GM23338 (cell line): ENCODE data around the gene C1R. TPM values are rescaled to one million over a fixed set of nuclear protein-coding genes. Genes with fewer than 3 reads are reported as not detected.

Experiments used
- ATAC-seq: fragments of 200-7000 bp; cut with Tn5 transposase; 3 replicates; pipeline ENCODE4 v1.9.1; 2020
- DNase-seq: peaks from one replicate; pipeline ENCODE4 v3.0.0-alpha.2; 2015; ENCODE audit warnings: low spot score
- H2AFZ ChIP-seq: fragments of 200-600 bp; sonication (generic); 2 replicates; pipeline ENCODE4 v1.8.0; 2016; ENCODE audit warnings: antibody characterized with exemption, mild to moderate bottlenecking, moderate library complexity
- H3F3A ChIP-seq: fragments of 200-600 bp; sonication (generic); replicated peaks from 2 replicates; pipeline ENCODE4 v1.8.0; 2017; ENCODE audit warnings: antibody characterized with exemption, mixed run types, low read depth
- H3K27ac ChIP-seq: fragments of 200-600 bp; sonication (generic); 2 replicates; pipeline ENCODE4 v1.6.1; 2016; ENCODE audit warnings: low read depth
- H3K27me3 ChIP-seq: fragments of 200-600 bp; sonication (generic); 2 replicates; pipeline ENCODE4 v1.8.0; 2016; ENCODE audit warnings: mild to moderate bottlenecking, mixed run types, moderate library complexity; ENCODE audit not compliant: insufficient read depth
- H3K36me3 ChIP-seq: fragments of 200-600 bp; sonication (generic); 2 replicates; pipeline ENCODE4 v1.8.0; 2016; ENCODE audit warnings: mild to moderate bottlenecking; ENCODE audit not compliant: insufficient read depth
- H3K4me1 ChIP-seq: fragments of 200-600 bp; sonication (generic); 2 replicates; pipeline ENCODE4 v1.8.0; 2016; ENCODE audit warnings: mild to moderate bottlenecking, moderate library complexity; ENCODE audit not compliant: insufficient read depth
- H3K4me2 ChIP-seq: fragments of 200-600 bp; sonication (generic); 2 replicates; pipeline ENCODE4 v1.7.1; 2017; ENCODE audit warnings: mixed run types
- H3K4me3 ChIP-seq: fragments of 200-600 bp; sonication (generic); 2 replicates; pipeline ENCODE4 v1.6.1; 2016; ENCODE audit warnings: mixed run types
- H3K79me2 ChIP-seq: fragments of 200-600 bp; sonication (generic); replicated peaks from 2 replicates; pipeline ENCODE4 v1.8.0; 2017; ENCODE audit warnings: mild to moderate bottlenecking; ENCODE audit not compliant: insufficient read depth
- H3K9me2 ChIP-seq: fragments of 200-600 bp; sonication (generic); 2 replicates; pipeline ENCODE4 v1.8.0; 2017; ENCODE audit not compliant: insufficient read depth
- H4K20me1 ChIP-seq: fragments of 200-600 bp; sonication (generic); replicated peaks from 2 replicates; pipeline ENCODE4 v1.8.0; 2017; ENCODE audit warnings: mild to moderate bottlenecking; ENCODE audit not compliant: insufficient read depth
- H3K27ac Mint-ChIP-seq: 2 replicates; pipeline ENCODE4 v1.8.0; 2020; ENCODE audit warnings: inconsistent platforms, mild to moderate bottlenecking, moderate library complexity, mixed read lengths
- H3K27me3 Mint-ChIP-seq: 3 replicates; pipeline ENCODE4 v1.8.0; 2022; ENCODE audit warnings: low read depth, mild to moderate bottlenecking, moderate library complexity, mixed read lengths, inconsistent platforms; ENCODE audit not compliant: insufficient read depth, poor library complexity
- H3K36me3 Mint-ChIP-seq: 3 replicates; pipeline ENCODE4 v1.8.0; 2021; ENCODE audit warnings: low read depth, mild to moderate bottlenecking, inconsistent platforms, moderate library complexity, mixed read lengths
- H3K4me1 Mint-ChIP-seq: 3 replicates; pipeline ENCODE4 v1.8.0; 2020; ENCODE audit warnings: mild to moderate bottlenecking, inconsistent platforms, mixed read lengths
- H3K4me3 Mint-ChIP-seq: 3 replicates; pipeline ENCODE4 v1.8.0; 2021; ENCODE audit warnings: moderate library complexity, mild to moderate bottlenecking, inconsistent platforms, mixed read lengths
- H3K9me3 Mint-ChIP-seq: 3 replicates; pipeline ENCODE4 v1.8.0; 2020; ENCODE audit warnings: moderate library complexity, mild to moderate bottlenecking, inconsistent platforms, mixed read lengths
- EZH2 ChIP-seq: fragments of 200-600 bp; sonication (generic); IDR thresholded peaks from one replicate; pipeline ENCODE4 v1.8.0; 2017; ENCODE audit warnings: antibody characterized with exemption, mild to moderate bottlenecking, low read depth; ENCODE audit not compliant: unreplicated experiment
- EZH2phosphoT487 ChIP-seq: fragments of 200-600 bp; sonication (generic); IDR thresholded peaks from one replicate; pipeline ENCODE4 v1.8.1; 2018; ENCODE audit warnings: antibody characterized with exemption; ENCODE audit not compliant: unreplicated experiment
- JUNB ChIP-seq: IDR thresholded peaks from one replicate; pipeline ENCODE4 v1.6.1; 2016; ENCODE audit warnings: antibody characterized with exemption; ENCODE audit not compliant: unreplicated experiment
- POLR2AphosphoS5 ChIP-seq: IDR thresholded peaks from 2 replicates; pipeline ENCODE4 v1.6.1; 2016; ENCODE audit warnings: antibody characterized with exemption, low read depth
- STAT1 ChIP-seq: IDR thresholded peaks from one replicate; pipeline ENCODE4 v1.6.1; 2016; ENCODE audit warnings: antibody characterized with exemption; ENCODE audit not compliant: unreplicated experiment
- ZNF114 ChIP-seq: fragments of 250-450 bp; sonication (Bioruptor Pico); IDR thresholded peaks from 2 replicates; pipeline ENCODE4 v1.5.0; 2020; ENCODE audit warnings: mild to moderate bottlenecking, moderate library complexity
- ZNF331 ChIP-seq: fragments of 250-450 bp; sonication (Bioruptor Pico); IDR thresholded peaks from 2 replicates; pipeline ENCODE4 v1.5.0; 2020; ENCODE audit warnings: low read depth, mild to moderate bottlenecking, moderate library complexity
- polyA plus RNA-seq: library from polyadenylated mRNA; unstranded; fragments of >200 nt; fragmentation: Nextera tagmentation; extraction: Ambion mirVana; gene quantifications from 2 replicates; pipeline ENCODE4 v1.2.1, GENCODE V29; 2016
- total RNA-seq: library from RNA; depleted of rRNA; stranded (reverse); fragments of >200 nt; shearing (Covaris generic); gene quantifications from 2 replicates; pipeline ENCODE4 v1.2.3, GENCODE V29; 2014
- TF ChIP-seq, protein P1 (sequence below): IDR thresholded peaks from 2 replicates; pipeline ENCODE4 v1.6.1; 2016; ENCODE audit warnings: antibody characterized with exemption
- TF ChIP-seq, protein P2 (sequence below), 2 experiments: fragments of 200-600 bp in 1 of 2; sonication (generic) in 1 of 2; conservative IDR thresholded peaks; 2 replicates each; pipeline versions ENCODE4 v1.5.1 to v1.6.1; 2016 to 2017; ENCODE audit warnings: antibody characterized with exemption in 2 of 2, low read depth in 2 of 2, mild to moderate bottlenecking in 2 of 2, moderate library complexity in 1 of 2
- TF ChIP-seq, protein P3 (sequence below): IDR thresholded peaks from one replicate; pipeline ENCODE4 v1.6.1; 2018; ENCODE audit warnings: antibody characterized with exemption; ENCODE audit not compliant: unreplicated experiment
- TF ChIP-seq, protein P4 (sequence below): fragments of 250-450 bp; sonication (Bioruptor Pico); IDR thresholded peaks from 2 replicates; pipeline ENCODE4 v1.5.0; 2020; ENCODE audit warnings: mild to moderate bottlenecking, moderate library complexity

The C1R gene
- total and polyA plus RNA-seq, 2 experiments from 2014 or later = 6.4 to 8.8 TPM

DNA sequence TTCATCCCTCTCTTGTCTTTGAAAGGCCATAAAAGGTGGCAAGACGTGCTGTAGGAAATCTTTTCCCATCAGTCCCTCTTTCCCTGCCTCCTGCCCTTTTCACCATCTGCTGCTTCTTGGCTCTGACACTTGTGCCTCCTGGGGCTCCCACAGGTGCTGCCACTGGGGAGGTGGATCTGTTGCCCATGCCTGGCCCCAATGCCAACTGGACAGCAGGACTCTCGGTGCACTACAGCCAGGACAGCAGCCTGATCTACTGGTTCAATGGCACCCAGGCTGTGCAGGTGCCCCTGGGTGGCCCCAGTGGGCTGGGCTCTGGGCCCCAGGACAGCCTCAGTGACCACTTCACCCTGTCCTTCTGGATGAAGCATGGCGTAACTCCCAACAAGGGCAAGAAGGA, 44.4 kb upstream of the C1R start:
- Histone ChIP-seq H3K27ac (no peak overlapping the region), H4K20me1 (no peaks in the 10 kb centered on the region; the same call in none of the 2 replicates), H3K4me3 (no peak overlapping the region), H3K9me2 (0 out of 2 replicates have a peak, but pooled peaks cover 7% of the 10 kb centered on the region), H3K4me1 (no peaks in the 10 kb centered on the region), H3K79me2 (no peaks in the 10 kb centered on the region), H3K27me3 (no peaks in the 10 kb centered on the region), H2AFZ (no peak overlapping the region), H3K36me3 (no peaks in the 10 kb centered on the region), H3F3A (no peaks in the 10 kb centered on the region), H3K4me2 (no peak overlapping the region)
- Mint-ChIP-seq H3K27me3 (peaks cover 2% of the 10 kb centered on the region), H3K9me3 (no peaks in the 10 kb centered on the region), H3K36me3 (peaks cover 26% of the 10 kb centered on the region), H3K4me1 (peaks cover 8% of the 10 kb centered on the region), H3K4me3 (no peak overlapping the region), H3K27ac (no peak overlapping the region)
- no peak for ATAC-seq
- no peak for DNase-seq
- TF ChIP-seq ZNF114 (CRISPR knock-in tag) (no peak), STAT1 (no peak), EZH2 (no peak), ZNF331 (CRISPR knock-in tag) (no peak), JUNB (no peak), POLR2AphosphoS5 (no peak), EZH2phosphoT487 (no peak)
- TF ChIP-seq, protein P1, sequence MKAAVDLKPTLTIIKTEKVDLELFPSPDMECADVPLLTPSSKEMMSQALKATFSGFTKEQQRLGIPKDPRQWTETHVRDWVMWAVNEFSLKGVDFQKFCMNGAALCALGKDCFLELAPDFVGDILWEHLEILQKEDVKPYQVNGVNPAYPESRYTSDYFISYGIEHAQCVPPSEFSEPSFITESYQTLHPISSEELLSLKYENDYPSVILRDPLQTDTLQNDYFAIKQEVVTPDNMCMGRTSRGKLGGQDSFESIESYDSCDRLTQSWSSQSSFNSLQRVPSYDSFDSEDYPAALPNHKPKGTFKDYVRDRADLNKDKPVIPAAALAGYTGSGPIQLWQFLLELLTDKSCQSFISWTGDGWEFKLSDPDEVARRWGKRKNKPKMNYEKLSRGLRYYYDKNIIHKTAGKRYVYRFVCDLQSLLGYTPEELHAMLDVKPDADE = no peak
- TF ChIP-seq, protein P2, sequence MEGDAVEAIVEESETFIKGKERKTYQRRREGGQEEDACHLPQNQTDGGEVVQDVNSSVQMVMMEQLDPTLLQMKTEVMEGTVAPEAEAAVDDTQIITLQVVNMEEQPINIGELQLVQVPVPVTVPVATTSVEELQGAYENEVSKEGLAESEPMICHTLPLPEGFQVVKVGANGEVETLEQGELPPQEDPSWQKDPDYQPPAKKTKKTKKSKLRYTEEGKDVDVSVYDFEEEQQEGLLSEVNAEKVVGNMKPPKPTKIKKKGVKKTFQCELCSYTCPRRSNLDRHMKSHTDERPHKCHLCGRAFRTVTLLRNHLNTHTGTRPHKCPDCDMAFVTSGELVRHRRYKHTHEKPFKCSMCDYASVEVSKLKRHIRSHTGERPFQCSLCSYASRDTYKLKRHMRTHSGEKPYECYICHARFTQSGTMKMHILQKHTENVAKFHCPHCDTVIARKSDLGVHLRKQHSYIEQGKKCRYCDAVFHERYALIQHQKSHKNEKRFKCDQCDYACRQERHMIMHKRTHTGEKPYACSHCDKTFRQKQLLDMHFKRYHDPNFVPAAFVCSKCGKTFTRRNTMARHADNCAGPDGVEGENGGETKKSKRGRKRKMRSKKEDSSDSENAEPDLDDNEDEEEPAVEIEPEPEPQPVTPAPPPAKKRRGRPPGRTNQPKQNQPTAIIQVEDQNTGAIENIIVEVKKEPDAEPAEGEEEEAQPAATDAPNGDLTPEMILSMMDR (conservative IDR thresholded peaks at IDR 0.05; ENCODE audit: low read depth in 2 of 2) = no peak
- TF ChIP-seq, protein P3, sequence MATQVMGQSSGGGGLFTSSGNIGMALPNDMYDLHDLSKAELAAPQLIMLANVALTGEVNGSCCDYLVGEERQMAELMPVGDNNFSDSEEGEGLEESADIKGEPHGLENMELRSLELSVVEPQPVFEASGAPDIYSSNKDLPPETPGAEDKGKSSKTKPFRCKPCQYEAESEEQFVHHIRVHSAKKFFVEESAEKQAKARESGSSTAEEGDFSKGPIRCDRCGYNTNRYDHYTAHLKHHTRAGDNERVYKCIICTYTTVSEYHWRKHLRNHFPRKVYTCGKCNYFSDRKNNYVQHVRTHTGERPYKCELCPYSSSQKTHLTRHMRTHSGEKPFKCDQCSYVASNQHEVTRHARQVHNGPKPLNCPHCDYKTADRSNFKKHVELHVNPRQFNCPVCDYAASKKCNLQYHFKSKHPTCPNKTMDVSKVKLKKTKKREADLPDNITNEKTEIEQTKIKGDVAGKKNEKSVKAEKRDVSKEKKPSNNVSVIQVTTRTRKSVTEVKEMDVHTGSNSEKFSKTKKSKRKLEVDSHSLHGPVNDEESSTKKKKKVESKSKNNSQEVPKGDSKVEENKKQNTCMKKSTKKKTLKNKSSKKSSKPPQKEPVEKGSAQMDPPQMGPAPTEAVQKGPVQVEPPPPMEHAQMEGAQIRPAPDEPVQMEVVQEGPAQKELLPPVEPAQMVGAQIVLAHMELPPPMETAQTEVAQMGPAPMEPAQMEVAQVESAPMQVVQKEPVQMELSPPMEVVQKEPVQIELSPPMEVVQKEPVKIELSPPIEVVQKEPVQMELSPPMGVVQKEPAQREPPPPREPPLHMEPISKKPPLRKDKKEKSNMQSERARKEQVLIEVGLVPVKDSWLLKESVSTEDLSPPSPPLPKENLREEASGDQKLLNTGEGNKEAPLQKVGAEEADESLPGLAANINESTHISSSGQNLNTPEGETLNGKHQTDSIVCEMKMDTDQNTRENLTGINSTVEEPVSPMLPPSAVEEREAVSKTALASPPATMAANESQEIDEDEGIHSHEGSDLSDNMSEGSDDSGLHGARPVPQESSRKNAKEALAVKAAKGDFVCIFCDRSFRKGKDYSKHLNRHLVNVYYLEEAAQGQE = no peak
- TF ChIP-seq, protein P4, sequence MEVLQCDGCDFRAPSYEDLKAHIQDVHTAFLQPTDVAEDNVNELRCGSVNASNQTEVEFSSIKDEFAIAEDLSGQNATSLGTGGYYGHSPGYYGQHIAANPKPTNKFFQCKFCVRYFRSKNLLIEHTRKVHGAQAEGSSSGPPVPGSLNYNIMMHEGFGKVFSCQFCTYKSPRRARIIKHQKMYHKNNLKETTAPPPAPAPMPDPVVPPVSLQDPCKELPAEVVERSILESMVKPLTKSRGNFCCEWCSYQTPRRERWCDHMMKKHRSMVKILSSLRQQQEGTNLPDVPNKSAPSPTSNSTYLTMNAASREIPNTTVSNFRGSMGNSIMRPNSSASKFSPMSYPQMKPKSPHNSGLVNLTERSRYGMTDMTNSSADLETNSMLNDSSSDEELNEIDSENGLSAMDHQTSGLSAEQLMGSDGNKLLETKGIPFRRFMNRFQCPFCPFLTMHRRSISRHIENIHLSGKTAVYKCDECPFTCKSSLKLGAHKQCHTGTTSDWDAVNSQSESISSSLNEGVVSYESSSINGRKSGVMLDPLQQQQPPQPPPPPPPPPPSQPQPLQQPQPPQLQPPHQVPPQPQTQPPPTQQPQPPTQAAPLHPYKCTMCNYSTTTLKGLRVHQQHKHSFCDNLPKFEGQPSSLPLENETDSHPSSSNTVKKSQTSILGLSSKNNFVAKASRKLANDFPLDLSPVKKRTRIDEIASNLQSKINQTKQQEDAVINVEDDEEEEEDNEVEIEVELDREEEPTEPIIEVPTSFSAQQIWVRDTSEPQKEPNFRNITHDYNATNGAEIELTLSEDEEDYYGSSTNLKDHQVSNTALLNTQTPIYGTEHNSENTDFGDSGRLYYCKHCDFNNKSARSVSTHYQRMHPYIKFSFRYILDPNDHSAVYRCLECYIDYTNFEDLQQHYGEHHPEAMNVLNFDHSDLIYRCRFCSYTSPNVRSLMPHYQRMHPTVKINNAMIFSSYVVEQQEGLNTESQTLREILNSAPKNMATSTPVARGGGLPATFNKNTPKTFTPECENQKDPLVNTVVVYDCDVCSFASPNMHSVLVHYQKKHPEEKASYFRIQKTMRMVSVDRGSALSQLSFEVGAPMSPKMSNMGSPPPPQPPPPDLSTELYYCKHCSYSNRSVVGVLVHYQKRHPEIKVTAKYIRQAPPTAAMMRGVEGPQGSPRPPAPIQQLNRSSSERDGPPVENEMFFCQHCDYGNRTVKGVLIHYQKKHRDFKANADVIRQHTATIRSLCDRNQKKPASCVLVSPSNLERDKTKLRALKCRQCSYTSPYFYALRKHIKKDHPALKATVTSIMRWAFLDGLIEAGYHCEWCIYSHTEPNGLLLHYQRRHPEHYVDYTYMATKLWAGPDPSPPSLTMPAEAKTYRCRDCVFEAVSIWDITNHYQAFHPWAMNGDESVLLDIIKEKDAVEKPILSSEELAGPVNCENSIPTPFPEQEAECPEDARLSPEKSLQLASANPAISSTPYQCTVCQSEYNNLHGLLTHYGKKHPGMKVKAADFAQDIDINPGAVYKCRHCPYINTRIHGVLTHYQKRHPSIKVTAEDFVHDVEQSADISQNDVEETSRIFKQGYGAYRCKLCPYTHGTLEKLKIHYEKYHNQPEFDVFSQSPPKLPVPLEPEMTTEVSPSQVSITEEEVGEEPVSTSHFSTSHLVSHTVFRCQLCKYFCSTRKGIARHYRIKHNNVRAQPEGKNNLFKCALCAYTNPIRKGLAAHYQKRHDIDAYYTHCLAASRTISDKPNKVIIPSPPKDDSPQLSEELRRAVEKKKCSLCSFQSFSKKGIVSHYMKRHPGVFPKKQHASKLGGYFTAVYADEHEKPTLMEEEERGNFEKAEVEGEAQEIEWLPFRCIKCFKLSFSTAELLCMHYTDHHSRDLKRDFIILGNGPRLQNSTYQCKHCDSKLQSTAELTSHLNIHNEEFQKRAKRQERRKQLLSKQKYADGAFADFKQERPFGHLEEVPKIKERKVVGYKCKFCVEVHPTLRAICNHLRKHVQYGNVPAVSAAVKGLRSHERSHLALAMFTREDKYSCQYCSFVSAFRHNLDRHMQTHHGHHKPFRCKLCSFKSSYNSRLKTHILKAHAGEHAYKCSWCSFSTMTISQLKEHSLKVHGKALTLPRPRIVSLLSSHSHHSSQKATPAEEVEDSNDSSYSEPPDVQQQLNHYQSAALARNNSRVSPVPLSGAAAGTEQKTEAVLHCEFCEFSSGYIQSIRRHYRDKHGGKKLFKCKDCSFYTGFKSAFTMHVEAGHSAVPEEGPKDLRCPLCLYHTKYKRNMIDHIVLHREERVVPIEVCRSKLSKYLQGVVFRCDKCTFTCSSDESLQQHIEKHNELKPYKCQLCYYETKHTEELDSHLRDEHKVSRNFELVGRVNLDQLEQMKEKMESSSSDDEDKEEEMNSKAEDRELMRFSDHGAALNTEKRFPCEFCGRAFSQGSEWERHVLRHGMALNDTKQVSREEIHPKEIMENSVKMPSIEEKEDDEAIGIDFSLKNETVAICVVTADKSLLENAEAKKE (CRISPR knock-in tag) = no peak
